NCI-H345 (cell line): ENCODE measurements around the gene S100PBP.
A peak's percentile ranks its signal among the peaks of the same experiment; 100 is the strongest.

Source experiments
- DNase-seq: peaks from one replicate; lab custom pipeline; 2025; lab: John Stamatoyannopoulos, UW

S100PBP gene

GRCh38 chr1:32871364-32872191, 54.1 kb downstream of the S100PBP start:
- peak; percentile 20 for DNase-seq

- no peak for DNase-seq
Observed at GRCh38 chr1:32872192-32872460, 54.7 kb downstream of the S100PBP start.

GRCh38 chr1:32873484-32873883, 56.0 kb downstream of the S100PBP start:
- DNase-seq = no peak

GRCh38 chr1:32874860-32875752, 57.7 kb downstream of the S100PBP start:
- no peak for DNase-seq

- peak; percentile 7 for DNase-seq
Observed at GRCh38 chr1:32876341-32877210, 59.1 kb downstream of the S100PBP start.

GRCh38 chr1:32877211-32878110, 60.0 kb downstream of the S100PBP start:
- peak; percentile 40 for DNase-seq

- peak; percentile 48 for DNase-seq
Observed at GRCh38 chr1:32878183-32878582, 60.7 kb downstream of the S100PBP start.

GRCh38 chr1:32878637-32879041, 61.2 kb downstream of the S100PBP start:
- DNase-seq = no peak

- DNase-seq = no peak
Observed at GRCh38 chr1:32881291-32881690, 63.8 kb downstream of the S100PBP start.

- DNase-seq = peak; percentile 43
Observed at GRCh38 chr1:32881871-32882850, 64.7 kb downstream of the S100PBP start.

- DNase-seq = no peak
Observed at GRCh38 chr1:32883338-32884031, 66.0 kb downstream of the S100PBP start.

GRCh38 chr1:32884032-32884372, 66.5 kb downstream of the S100PBP start:
- no peak for DNase-seq

GRCh38 chr1:32884726-32885125, 67.3 kb downstream of the S100PBP start:
- DNase-seq = no peak

GRCh38 chr1:32885676-32886003, 68.2 kb downstream of the S100PBP start:
- DNase-seq = no peak

GRCh38 chr1:32886004-32886827, 68.8 kb downstream of the S100PBP start, which contains the start of gene HPCA:
HPCA (plus strand) TSS chr1:32886491; CDS start chr1:32888899, 2,408 bp downstream.
- DNase-seq = no peak

- DNase-seq = no peak
Observed at GRCh38 chr1:32886828-32887414, 69.5 kb downstream of the S100PBP start.

GRCh38 chr1:32887623-32888022, 70.2 kb downstream of the S100PBP start:
- DNase-seq = no peak

- DNase-seq = no peak
Observed at GRCh38 chr1:32888134-32888533, 70.7 kb downstream of the S100PBP start.
